HG02623 (cell line): ENCODE results near the gene SURF4.
"Not testable (repeated sequence)": the region's sequence is repeated elsewhere in the genome, so short reads cannot be mapped to it uniquely, and the experiment has no call there.

Experiments used
- ATAC-seq: cut with Tn5 transposase; IDR thresholded peaks from one replicate; pipeline ENCODE4 v1.9.1; 2021; ENCODE audit warnings: moderate library complexity; ENCODE audit not compliant: unreplicated experiment

The SURF4 gene

GRCh38 chr9:133335924-133336811 lies 39.7 kb downstream of the SURF4 start, which contains the start of gene SURF6:
Gene SURF6, minus strand, starts transcription at chr9:133336188. Its CDS starts 56 bp downstream, at chr9:133336132.
- ATAC-seq: peak; percentile 85

GRCh38 chr9:133334888-133335287 lies 41.0 kb downstream of the SURF4 start:
- not testable (repeated sequence) for ATAC-seq

GRCh38 chr9:133334161-133334560 lies 41.7 kb downstream of the SURF4 start:
- no peak for ATAC-seq

GRCh38 chr9:133333566-133333965 lies 42.3 kb downstream of the SURF4 start:
- no peak for ATAC-seq

GRCh38 chr9:133333011-133333410 lies 42.8 kb downstream of the SURF4 start:
- no peak for ATAC-seq

GRCh38 chr9:133332381-133332730 lies 43.5 kb downstream of the SURF4 start:
- ATAC-seq: no peak

- ATAC-seq: no peak
Observed at GRCh38 chr9:133331641-133332380, 44.0 kb downstream of the SURF4 start.

GRCh38 chr9:133331221-133331620 lies 44.6 kb downstream of the SURF4 start:
- no peak for ATAC-seq

GRCh38 chr9:133329306-133330156 lies 46.3 kb downstream of the SURF4 start:
- ATAC-seq: not testable (repeated sequence)

- no peak for ATAC-seq
Observed at GRCh38 chr9:133327834-133328484, 47.9 kb downstream of the SURF4 start.

- ATAC-seq: not testable (repeated sequence)
Observed at GRCh38 chr9:133327021-133327420, 48.8 kb downstream of the SURF4 start.

GRCh38 chr9:133323991-133324703 lies 51.7 kb downstream of the SURF4 start:
- no peak for ATAC-seq

GRCh38 chr9:133323211-133323610 lies 52.6 kb downstream of the SURF4 start:
- no peak for ATAC-seq

GRCh38 chr9:133322701-133323100 lies 53.2 kb downstream of the SURF4 start:
- ATAC-seq: no peak

- no peak for ATAC-seq
Observed at GRCh38 chr9:133321411-133321935, 54.4 kb downstream of the SURF4 start.

- no peak for ATAC-seq
Observed at GRCh38 chr9:133320421-133320881, 55.4 kb downstream of the SURF4 start.

GRCh38 chr9:133317551-133317950 lies 58.3 kb downstream of the SURF4 start:
- ATAC-seq: not testable (repeated sequence)

GRCh38 chr9:133315997-133316396 lies 59.9 kb downstream of the SURF4 start:
- ATAC-seq: no peak
